Activated CD8-positive, alpha-beta T cell treated with anti-CD3 and anti-CD28 coated beads for 36 hours (primary cell): ENCODE measurements around the gene PRKG1. TPM values are rescaled to one million over a fixed set of nuclear protein-coding genes. Genes with fewer than 3 reads are reported as not detected.

Source experiments
- ATAC-seq: fragments of 200-7000 bp; cut with Tn5 transposase; one replicate; pipeline ENCODE4 v1.10.0; 2021; ENCODE audit warnings: mild to moderate bottlenecking, moderate library complexity
- CTCF ChIA-PET: fragments of 350-600 bp; sonication (Branson Sonifier 250); formaldehyde crosslinking; loops from one replicate; lab custom pipeline; 2021; ENCODE audit warnings: antibody characterized with exemption; lab: Charles Lee
- POLR2A ChIA-PET: fragments of 350-600 bp; sonication (Branson Sonifier 250); formaldehyde crosslinking; loops from one replicate; lab custom pipeline; 2021; ENCODE audit warnings: antibody characterized with exemption; lab: Charles Lee
- DNase-seq: peaks from one replicate; pipeline ENCODE4 v3.0.0-alpha.2; 2020
- H3K27ac Mint-ChIP-seq: one replicate; pipeline ENCODE4 v1.8.0; 2021; ENCODE audit warnings: mild to moderate bottlenecking, mixed read lengths
- H3K27me3 Mint-ChIP-seq: one replicate; pipeline ENCODE4 v1.8.0; 2021; ENCODE audit warnings: mixed read lengths
- H3K36me3 Mint-ChIP-seq: one replicate; pipeline ENCODE4 v1.8.0; 2021; ENCODE audit warnings: low read depth, mixed read lengths
- H3K4me1 Mint-ChIP-seq: one replicate; pipeline ENCODE4 v1.8.0; 2021; ENCODE audit warnings: low read depth, mixed read lengths
- H3K4me3 Mint-ChIP-seq: one replicate; pipeline ENCODE4 v1.8.0; 2021; ENCODE audit warnings: mild to moderate bottlenecking, moderate library complexity, mixed read lengths
- H3K9me3 Mint-ChIP-seq: one replicate; pipeline ENCODE4 v1.8.0; 2021; ENCODE audit warnings: mixed read lengths
- intact Hi-C: fragments of 100-400 bp; cut with micrococcal nuclease; formaldehyde crosslinking; loops from one replicate; pipeline ENCODE4 v1.10.0; 2022
- total RNA-seq, 2 experiments: library from RNA; stranded (reverse); gene quantifications; one replicate each; pipeline ENCODE4 v1.2.3, GENCODE V29; 2021
- TF ChIP-seq, protein P1 (sequence below): fragments of 200-600 bp; IDR thresholded peaks from one replicate; pipeline ENCODE4 v1.8.0; 2022; ENCODE audit warnings: antibody characterized with exemption, mild to moderate bottlenecking

PRKG1 gene
- total RNA-seq, 2 experiments from 2014 or later: not detected

GRCh38 chr10:52283174-52283573, 1208.9 kb downstream of the PRKG1 start:
- Mint-ChIP-seq H3K36me3 (no peaks in the 10 kb centered on the region), H3K27ac (no peak overlapping the region), H3K9me3 (peaks cover 2% of the 10 kb centered on the region), H3K27me3 (no peaks in the 10 kb centered on the region), H3K4me3 (no peak overlapping the region), H3K4me1 (no peaks in the 10 kb centered on the region)
- ATAC-seq (no peak), DNase-seq (no peak)
- intact Hi-C loops: no loop called here
- TF ChIP-seq, protein P1, sequence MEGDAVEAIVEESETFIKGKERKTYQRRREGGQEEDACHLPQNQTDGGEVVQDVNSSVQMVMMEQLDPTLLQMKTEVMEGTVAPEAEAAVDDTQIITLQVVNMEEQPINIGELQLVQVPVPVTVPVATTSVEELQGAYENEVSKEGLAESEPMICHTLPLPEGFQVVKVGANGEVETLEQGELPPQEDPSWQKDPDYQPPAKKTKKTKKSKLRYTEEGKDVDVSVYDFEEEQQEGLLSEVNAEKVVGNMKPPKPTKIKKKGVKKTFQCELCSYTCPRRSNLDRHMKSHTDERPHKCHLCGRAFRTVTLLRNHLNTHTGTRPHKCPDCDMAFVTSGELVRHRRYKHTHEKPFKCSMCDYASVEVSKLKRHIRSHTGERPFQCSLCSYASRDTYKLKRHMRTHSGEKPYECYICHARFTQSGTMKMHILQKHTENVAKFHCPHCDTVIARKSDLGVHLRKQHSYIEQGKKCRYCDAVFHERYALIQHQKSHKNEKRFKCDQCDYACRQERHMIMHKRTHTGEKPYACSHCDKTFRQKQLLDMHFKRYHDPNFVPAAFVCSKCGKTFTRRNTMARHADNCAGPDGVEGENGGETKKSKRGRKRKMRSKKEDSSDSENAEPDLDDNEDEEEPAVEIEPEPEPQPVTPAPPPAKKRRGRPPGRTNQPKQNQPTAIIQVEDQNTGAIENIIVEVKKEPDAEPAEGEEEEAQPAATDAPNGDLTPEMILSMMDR: no peak
- CTCF ChIA-PET: no interaction called here
- POLR2A ChIA-PET: no interaction called here

- no peak overlapping the region for H3K27ac Mint-ChIP-seq
- ATAC-seq (no peak), DNase-seq (no peak)
- CTCF ChIA-PET: no interaction called here
- H3K4me1 Mint-ChIP-seq: no peaks in the 10 kb centered on the region
- POLR2A ChIA-PET: no interaction called here
- no peak overlapping the region for H3K4me3 Mint-ChIP-seq
- TF ChIP-seq, protein P1: no peak
- no peaks in the 10 kb centered on the region for H3K9me3 Mint-ChIP-seq
- intact Hi-C loops: no loop called here
- no peaks in the 10 kb centered on the region for H3K27me3 Mint-ChIP-seq
- no peaks in the 10 kb centered on the region for H3K36me3 Mint-ChIP-seq
Measured at GRCh38 chr10:52284416-52285013, 1210.2 kb downstream of the PRKG1 start.

DNA sequence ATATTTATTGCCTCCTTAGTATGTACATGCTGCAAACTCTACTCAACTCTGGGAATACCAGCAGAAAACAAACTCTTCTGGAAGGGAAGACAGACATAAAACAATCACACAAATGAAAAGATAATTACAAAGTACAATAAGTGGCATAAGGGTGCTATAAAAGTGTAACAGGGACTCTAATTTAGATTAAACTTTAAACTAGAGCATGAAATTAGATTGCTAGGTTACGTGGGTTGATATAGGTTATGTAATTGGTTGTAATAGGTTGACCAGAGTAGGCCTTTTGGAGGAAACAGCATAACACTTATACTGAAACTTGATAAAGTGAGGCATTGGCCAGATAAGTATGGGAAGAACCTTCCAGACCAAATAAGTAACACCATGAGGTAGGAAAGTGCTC, 1213.6 kb downstream of the PRKG1 start:
- ChIA-PET POLR2A (no interaction called here), CTCF (no interaction called here)
- no peak for ATAC-seq
- intact Hi-C loops: no loop called here
- no peaks in the 10 kb centered on the region for H3K27me3 Mint-ChIP-seq
- H3K4me1 Mint-ChIP-seq: no peaks in the 10 kb centered on the region
- TF ChIP-seq, protein P1: no peak
- DNase-seq: no peak
- H3K27ac Mint-ChIP-seq: no peak overlapping the region
- H3K4me3 Mint-ChIP-seq: no peak overlapping the region
- H3K9me3 Mint-ChIP-seq: no peaks in the 10 kb centered on the region
- H3K36me3 Mint-ChIP-seq: no peaks in the 10 kb centered on the region

GRCh38 chr10:52297747-52298146, 1223.5 kb downstream of the PRKG1 start:
- no peaks in the 10 kb centered on the region for H3K36me3 Mint-ChIP-seq
- ChIA-PET POLR2A (no interaction called here), CTCF (interaction anchor here (1.7 kb wide), 1 partner anchor 15 kb away, joined by 4 read pairs; no protein-coding TSS in a partner anchor)
- no peaks in the 10 kb centered on the region for H3K27me3 Mint-ChIP-seq
- TF ChIP-seq, protein P1: no peak
- intact Hi-C loops: no loop called here
- no peak for DNase-seq
- no peaks in the 10 kb centered on the region for H3K4me1 Mint-ChIP-seq
- ATAC-seq: no peak
- H3K4me3 Mint-ChIP-seq: no peak overlapping the region
- peaks cover 7% of the 10 kb centered on the region for H3K9me3 Mint-ChIP-seq
- no peak overlapping the region for H3K27ac Mint-ChIP-seq

DNA sequence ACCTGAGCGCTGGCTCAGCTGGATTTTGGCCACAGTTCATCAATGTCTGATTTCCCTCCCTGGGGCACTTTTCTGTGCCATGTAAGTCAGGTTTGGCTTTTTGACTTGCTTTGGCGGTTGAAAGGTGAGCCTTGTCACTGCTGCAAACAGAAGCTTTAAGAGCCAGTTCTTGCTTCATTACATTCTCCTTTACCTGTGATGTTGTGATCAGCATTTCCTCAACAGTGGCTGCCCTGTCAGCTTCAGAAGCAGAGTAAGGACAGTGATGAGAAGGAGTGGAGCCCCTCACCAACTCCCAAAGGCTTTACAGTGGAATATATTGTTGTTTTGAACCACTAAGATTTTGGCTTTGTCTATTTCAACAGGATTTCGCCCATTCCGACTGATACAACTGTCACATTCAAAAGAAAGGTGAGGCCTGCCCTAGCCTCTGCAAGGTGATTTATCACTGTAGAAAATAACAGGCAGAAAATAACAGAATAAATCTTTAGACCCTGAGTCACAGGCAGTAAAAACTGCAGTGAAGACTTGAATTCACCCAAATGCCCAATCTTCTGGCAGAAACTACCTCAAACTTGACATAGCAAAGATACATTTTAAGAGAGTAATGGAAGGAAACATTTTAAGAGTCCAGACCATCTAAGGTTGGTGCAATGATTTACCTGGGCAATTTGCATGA, 1226.5 kb downstream of the PRKG1 start:
- TF ChIP-seq, protein P1: no peak
- DNase-seq (no peak), ATAC-seq (no peak)
- no peaks in the 10 kb centered on the region for H3K36me3 Mint-ChIP-seq
- intact Hi-C loops: no loop called here
- H3K4me1 Mint-ChIP-seq: no peaks in the 10 kb centered on the region
- H3K4me3 Mint-ChIP-seq: no peak overlapping the region
- H3K9me3 Mint-ChIP-seq: peaks cover 7% of the 10 kb centered on the region
- ChIA-PET CTCF (no interaction called here), POLR2A (no interaction called here)
- H3K27me3 Mint-ChIP-seq: no peaks in the 10 kb centered on the region
- no peak overlapping the region for H3K27ac Mint-ChIP-seq
